ENCODE results near the gene ENOX1.

ENOX1 gene

DNA sequence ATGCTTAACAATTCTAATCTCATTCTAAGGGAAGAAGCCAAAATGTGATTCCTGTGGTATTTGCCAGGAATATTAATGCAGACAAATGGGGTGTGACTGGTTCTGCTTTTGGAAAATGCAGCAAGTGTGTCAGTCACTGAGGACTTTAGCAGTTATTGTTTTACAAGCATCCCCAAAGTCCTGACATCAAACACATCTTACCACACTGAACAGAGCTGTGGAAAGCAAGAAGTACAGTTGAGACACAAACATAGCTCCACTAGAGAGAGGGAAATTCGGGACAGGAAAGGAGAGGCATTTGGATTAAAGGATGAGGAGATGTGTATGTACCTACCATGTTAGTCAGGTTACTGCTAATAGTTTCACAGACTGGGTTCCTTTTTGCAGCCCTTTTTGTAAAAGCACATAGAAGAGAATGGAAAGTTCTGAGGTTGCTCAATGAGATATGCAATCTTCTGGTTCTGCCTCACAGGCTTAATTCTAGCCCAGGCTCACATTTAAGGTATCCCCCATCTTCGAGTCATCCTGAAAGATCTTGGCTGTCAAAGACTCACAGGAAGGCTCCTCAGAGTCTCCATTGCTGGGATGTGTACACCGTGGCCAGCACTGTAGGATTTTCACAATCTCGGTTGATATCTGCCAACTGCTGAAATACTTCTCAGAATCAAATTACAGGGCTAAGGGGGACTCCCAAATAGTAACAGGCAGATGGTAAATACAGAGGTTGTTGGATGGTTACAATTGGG lies 446.8 kb downstream of the ENOX1 start:
- no peak for FAIRE-seq

DNA sequence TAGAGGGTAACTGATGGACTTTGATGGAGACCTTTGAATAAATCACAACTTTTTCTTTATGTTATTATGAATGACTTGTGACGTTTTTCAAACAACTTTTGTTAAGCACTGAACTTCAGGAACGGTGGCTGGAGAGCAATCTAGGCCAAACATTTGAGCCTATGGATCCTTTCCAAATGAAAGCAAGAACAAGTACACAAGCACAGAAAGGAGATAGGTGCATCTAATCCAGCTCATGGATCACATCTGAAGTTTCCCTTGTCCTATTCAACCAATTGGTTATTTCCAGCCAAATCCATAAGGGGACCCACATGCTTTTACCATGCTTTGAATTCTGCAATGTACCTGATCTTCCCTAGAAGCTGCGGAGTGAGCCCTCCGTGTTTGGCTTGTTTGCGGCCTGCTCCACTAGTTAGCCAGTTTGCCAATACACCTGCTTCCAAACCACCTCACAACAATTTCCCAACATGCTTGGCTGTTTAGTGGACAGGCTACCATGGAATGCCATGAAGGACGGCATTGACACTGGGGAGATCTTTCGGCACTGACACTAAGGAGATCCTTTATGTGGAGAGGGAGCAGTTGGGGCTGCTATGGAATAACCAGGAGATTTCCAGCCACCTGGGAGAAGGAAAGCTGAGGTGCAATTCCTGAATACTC lies 447.5 kb downstream of the ENOX1 start:
- FAIRE-seq = no peak

DNA sequence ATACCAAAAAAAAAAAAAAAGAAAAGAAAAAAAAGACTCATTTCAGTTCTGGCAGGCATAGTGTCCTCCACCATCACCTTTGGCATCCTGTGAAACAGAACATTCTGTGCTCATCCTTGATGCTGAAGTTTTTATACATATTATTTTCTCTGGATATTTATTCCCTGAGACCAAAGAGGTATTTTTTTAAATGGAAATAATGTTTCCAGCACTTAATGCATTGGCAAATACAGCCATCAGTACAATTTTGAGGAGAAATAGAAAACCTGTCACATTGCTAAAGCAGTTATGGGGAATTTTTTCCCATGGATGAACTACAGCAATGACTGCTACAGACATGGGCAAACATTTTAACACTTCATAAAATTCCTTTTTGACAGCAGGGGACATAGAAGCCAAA lies 451.0 kb downstream of the ENOX1 start:
- FAIRE-seq = no peak

DNA sequence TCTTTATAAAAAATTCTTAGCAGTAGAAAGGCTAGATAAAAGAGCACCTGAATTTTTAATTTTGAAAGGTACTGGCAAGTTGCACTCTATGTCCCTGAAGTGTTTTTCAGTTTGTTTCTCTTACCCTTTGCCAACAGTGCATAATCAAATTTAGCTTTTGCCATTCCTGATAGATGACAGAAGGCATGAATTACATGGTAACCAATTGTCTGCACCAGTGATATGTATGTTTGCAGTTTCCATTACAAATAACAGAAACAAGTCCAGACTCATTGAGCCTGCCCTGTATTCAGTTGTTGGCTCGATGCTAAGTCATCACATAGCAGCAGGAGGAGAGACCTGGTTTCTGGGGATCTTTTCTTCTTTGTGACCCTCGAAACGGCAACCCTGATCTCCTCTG lies 453.6 kb downstream of the ENOX1 start:
- no peak for FAIRE-seq

DNA sequence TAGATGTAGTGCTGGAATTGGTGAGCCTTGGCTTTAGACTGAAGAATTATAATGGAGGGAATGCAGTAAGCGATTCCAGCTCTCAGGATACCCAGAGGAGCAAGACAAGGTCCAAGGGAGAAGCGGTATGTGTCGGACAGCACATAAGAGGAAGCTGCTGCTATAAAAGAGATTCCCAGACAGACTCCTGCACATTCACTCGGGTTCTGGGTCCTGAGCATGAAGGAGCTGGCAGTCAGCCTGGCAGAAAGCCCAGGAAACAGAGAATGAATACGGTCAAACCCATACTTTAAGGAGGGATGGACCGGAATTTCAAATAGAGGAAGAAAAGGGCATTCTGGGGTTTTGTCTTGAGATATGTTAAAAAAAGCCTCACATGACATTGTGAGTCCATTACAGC lies 455.1 kb downstream of the ENOX1 start:
- no peak for FAIRE-seq

DNA sequence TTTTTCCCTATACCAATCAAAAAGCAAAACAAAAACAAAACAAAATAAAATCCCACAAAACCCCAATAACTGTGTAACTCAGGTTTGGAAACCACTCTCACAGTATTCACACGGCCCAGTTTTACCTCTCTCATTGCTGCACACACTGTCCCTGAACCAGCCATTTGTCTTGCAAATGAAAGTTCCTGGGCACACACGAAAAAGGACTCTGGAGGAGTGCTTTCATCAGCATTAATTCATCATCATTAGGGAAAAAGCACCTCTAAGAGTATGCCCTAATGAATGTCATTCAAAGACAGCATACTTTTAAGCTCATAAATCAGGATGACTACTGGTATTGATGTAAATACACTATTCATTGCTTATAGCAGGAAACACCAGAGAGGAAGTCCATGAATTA lies 457.1 kb downstream of the ENOX1 start:
- no peak for FAIRE-seq

DNA sequence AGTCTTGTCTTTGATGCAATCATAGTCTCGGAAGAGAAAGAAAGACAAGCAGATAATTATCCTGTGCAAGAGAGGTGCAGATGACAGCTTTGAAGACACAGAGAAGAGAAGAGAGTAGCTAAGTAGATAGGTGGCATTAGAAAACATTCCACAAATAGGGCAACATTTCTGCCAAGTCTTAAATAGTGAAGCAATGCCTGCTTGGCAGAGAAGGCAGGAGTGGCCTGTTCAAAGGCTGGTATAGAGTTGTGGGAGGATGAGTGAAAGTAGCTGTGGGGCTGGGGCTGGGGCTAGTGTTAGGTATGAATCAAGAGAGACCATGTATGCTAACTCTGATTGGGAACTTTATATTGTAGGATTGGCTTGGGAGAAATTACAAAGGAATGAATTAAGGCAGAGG lies 457.9 kb downstream of the ENOX1 start:
- FAIRE-seq = no peak

DNA sequence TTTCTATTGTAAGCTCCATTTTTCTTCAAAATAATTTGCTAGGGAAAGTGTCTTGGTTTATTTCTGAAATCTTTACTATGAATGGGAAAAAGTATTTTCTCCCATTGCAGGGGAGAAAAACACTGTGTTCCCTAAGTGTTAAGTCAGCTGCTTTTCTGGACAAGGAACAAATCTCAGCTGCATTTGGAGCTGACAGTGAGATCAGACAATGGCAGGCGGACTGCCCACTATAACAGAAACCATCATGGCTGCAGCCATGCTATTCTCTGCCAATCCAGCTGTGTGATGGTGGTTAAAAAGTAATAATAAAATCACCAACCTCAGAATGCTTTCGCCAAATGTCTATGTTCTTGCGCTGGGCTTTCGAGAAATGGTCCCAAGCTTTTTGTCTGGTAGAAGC lies 460.7 kb downstream of the ENOX1 start:
- no peak for FAIRE-seq

DNA sequence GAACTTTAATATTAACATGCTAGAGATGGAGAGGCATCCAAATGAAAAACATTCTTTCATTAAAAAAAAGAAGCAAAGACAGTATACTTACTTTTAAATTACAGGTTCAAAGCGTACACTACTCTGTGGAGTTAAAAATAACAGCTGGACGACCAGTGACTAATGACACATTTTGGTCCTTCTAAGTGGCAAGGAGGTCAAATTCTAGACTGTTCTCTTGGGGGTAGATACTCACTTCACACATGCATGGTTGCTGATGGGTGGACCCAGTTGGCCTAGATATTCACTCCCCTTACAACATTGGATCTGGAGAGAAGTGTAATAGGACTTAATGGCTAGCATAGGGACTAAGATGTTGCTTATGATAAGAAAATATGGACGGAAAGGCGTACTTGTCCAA lies 461.1 kb downstream of the ENOX1 start:
- no peak for FAIRE-seq

DNA sequence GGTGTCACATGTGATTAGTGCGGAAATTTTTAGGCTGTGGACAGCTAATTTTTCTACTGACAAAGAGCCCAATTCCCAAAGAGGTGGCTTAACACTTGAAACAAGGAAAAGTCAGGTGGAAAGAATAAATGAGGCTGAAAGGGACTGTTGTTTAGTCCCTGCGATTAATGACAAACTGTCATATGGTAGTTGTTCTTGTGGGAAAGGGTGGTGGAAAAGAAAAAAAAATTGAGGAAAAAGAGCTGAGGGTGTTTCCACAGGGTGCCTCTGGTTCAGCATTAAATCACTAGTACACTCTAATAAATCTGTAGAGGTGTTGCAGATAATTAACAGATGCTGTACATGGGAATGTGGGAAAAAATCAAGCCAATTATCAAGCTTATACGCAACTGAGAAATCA lies 462.6 kb downstream of the ENOX1 start:
- FAIRE-seq = no peak

DNA sequence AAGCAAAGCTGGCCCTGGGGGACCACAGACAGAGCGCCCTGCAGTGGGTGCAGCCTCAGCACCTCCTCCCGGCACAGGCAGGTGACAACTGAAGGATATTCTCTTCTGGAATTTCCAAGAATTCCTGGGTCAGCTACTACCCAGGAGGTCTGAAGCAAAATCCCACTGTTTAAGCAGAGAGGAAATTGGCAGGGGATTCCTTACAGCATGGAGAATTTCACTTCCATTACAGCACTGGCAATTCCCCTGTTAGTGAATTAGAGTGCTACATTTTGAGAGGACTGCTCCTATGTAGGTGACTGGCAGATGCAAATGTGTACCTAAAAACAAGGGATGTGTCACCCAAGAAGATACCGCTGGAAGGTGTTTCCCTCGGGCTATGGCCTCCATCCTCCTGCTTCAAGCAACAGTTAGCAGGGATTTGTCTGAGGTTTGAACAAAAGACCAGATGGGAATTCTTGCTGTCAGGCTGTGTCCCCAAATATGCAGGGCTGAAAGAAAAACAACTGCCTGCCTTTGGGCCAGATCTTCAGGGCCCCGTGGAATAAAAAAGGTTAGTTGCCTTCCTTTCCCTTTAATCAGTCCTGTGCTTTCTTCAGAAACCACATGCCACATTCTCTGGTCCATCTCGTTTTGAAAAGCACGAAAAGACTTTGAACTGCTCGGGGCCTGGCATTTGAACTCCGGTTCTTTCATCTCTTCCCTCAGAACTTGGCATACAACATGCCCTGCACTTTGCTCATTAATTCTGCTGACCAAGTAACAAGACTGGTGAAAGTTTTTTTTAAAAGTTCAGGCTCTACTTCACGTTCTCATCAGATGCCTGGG lies 466.9 kb downstream of the ENOX1 start:
- FAIRE-seq = no peak

DNA sequence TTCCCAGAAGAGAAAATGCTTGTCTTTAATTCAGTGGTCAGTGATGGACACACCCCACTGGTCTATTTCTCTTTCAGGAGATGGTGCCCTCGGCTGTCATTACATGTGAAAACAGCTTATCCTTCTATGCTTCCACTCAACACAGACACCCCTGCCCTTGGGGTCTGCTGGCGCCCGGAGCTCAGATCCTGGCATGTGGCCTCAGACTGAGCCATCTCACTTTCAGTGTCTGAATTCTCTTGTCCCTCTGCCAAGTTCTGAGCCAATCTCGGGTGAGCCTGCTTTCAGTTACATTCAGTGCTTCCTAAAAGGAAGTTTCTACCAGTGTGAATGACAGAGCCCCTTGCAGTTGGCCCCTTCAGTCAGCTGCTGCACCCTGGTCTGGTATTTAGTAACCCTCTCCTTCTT lies 469.8 kb downstream of the ENOX1 start:
- no peak for FAIRE-seq

DNA sequence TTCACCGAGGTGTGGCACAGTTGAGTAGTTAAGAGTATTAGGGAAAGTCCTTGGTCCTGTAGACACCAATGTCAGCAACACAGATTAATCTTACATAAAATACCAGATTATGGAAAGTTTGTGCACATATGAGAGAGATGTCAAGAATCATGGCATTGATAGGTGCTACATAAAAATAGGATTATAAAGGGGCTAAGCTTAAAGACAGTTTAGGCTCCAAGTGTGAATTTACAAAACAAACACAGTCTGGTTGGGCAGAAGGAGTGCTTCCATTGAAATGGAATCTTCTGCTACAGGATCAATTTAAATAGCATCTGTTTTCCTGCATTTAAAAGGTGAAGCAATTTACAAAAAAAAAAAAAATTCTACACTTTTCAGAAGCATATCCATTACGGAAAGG lies 470.5 kb downstream of the ENOX1 start:
- no peak for FAIRE-seq

DNA sequence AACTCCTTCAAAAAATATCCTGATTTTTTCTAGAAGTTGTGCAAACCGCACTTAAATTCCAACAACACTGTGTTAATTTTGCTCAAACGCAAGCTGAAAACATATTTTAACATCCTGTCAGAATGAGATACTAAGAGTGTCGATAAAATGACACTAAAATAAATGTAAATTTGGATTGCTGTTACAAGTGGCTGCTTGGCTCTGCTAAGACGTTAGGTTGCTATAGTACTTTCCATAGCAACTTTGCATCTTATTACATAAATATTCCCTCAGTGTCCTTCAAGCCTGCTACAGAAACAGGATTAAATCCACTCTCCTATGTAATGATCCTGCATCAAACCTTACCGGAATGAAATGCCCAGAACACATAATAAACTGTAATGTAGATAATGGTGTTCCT lies 471.2 kb downstream of the ENOX1 start:
- FAIRE-seq = no peak

DNA sequence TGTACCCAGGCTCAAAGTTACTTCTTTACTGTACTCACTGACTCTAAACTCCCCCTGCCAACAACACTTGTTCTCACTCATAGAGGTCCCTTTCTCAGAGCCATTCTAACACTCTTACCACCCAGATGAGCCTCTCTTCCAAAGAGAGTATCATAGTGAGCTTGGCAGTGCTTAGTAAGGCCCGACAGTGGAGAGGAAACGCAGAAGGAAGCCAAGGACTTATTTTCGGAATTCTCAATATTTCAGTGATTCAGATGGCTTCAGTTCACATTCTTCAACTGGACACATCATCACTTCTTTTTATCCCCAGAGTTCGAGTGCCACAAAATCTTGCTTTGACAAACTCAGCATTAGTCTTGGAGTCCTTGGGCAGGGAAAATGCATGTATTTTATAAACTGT lies 477.5 kb downstream of the ENOX1 start:
- FAIRE-seq = no peak

DNA sequence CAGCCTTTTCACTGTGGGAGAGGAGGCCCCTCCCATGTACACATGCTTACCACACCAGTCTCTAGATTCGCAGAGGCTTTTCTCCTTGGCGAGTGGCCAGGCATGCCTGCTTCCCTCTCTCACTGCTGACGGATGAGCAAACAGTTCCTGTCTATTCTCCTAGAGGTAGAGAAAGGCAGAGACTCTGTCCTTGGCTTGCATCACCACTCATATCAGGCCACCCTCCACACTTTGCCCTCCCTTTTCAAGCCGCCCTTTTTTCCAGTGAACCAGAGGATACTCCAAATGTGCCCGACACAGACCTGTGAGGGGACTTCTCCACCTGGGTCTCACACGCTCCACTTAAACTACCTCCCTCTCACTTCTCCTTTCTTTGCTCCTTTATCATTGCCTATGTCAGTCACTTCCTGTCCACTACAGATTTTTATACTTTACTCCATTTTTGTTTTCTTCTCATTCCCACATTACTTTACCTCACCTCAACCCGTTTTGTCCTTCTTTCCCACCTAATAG lies 478.8 kb downstream of the ENOX1 start:
- peak; percentile 13 for FAIRE-seq

DNA sequence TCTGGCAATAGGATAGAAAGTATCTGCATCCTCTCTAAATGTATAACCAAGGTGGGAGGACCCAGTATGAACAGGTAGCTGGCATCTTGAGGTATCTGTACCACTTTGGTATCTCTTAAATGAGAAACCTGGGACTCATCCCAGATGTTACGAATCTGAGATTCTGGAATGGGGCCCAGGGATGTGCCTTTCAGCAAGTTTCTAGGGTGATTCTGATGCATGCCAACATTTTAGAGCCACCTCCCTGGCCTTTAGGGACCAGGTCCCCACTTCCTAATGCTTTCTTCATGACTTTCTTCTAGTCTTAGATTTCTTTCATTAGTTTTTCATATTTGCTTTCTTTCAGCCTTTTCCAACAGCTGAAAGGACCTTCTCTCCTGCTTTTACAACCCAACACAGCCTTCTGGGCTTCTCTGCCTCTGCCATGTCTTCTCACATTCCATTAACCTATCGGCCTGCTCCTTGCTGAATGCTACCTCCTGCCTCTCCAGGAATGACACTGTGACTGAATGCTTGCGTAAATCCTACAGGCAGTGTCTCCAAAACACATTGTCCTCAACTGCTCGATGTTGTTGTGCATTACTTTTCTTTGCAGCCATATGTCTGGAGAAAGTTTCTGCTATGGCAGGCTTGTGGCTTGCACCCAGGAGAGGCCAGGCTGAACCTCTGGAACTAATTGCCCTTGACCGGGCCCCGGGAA lies 479.4 kb downstream of the ENOX1 start:
- FAIRE-seq = no peak

DNA sequence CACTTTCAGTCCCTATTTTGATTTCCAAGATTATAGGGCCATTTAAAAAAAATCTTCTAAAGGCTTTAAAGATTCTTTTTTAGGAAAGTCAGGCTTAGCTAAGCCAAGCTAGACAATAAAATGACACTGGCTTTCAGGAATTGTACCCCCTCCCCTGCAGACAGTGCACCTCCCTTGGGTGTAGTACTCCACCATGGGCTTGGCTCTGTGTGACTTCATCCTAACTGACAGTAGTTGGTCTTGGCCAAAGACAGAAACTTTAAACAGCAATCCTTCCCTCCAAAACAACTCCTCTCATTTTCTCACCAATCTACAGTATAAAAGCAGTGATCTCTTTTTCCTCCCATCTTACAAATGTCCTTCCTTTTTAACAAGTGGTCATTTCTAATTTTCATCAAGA lies 480.4 kb downstream of the ENOX1 start:
- no peak for FAIRE-seq

DNA sequence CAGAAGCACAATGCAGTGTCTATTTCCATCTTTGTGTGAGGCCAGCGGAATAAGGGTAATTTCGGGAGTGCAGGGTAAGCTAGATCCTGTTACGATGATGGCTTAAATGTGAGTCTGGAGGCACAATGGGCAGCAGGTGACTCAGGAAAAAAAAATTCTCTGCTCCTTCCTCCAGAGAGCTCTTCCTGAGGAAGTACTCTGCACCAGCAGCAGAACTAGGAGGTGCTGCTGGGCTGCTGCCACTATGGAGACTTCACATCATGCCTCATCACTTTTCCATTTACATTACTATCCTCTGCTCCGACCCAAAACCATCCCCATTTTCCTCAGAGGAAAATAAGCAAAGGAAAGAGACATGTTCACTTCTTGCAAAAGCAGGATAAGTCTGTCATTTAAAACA lies 481.4 kb downstream of the ENOX1 start:
- no peak for FAIRE-seq

DNA sequence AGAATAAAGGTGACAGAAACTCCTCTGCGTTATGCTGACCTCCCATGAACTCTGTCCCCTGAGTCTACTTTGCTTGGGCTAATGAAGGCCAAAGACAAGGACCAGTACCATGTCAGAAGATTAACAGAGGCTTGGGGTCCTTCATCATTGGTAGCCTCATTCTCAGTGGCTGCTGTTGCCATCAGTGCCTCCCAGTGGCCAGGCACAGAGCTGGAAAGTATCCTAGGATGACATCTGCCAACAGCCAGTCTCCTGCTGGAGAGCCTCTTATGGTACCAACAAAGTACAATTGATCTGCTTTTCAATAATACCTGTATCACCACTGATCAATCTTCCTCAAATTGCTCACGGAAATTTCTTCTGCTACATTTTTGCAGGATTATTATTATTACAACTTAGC lies 481.8 kb downstream of the ENOX1 start:
- no peak for FAIRE-seq

DNA sequence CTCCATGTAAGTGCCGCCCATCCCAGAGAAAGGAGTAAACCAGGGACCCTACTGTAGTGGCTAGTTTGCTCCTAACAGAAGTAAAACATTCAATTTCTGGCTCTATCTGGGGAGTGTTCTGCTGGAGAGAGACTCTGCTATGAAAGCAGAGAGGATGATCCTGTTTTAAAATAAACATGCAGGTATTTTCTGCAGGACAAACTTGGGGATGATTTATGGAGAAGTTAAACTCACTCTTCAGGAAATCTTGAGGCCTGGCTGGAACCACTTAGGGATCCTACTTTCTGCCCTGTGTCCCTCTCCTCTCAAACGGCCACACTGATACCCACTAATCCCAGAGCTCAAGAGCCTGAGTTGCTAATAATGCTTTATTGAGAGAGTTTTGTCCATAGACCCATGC lies 482.3 kb downstream of the ENOX1 start:
- no peak for FAIRE-seq

DNA sequence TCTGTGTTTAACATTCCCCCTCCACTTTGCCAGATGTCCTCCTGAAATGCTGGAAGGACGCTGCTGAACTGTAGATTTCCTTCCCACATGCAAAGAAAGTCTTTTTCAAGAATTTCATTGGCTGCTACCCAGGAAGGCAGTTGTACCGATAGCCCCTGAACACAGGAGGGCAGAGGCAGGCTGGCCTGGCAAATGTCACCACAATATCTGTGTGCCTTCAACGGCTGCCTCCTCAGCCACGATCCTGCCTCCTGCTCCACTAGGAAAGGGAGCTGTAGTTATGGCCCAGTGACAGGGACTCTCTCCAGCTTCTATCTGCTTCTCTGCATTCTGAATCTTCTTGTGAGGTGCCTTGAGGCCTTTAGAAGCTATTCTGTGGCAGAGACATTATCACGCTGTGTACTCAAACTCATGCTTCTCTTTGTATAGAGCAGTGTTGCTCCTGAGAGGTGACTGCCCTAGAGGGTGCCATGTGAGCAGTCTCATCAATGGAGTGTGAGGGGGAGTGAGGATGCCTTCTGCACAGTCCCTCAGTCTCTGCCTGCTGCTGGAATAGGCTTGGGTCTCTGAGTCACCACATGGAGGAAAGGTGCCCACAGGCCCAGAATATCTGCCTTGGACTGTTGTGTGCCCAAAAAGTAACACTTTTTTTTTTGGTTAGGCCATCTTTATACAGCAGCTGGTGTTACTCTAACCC lies 483.6 kb downstream of the ENOX1 start:
- FAIRE-seq = peak; percentile 83
